GM21447 (cell line): ENCODE data around the gene PTMS.
A peak's percentile ranks its signal among the peaks of the same experiment; 100 is the strongest.

ENCODE experiments used
- ATAC-seq: cut with Tn5 transposase; IDR thresholded peaks from one replicate; pipeline ENCODE4 v1.9.1; 2021; ENCODE audit not compliant: unreplicated experiment

Gene PTMS

DNA sequence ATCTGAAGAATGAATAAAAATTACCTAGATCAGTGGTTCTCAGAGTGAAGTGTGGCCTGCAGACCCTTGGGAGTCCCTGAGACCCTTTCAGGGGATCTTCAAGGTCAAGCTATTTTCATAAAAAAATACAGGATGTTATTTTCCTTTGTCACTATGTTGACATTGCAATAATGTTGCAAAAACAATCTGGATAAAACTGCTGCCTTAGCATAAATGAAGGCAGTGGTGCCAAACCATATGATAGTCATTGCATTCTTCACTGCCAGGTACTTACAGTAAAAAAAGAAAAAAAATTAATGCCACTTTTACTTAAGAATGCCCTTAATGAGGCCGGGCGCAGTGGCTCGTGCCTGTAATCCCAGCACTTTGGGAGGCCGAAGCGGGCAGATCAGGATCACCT lies 21.1 kb downstream of the PTMS start:
- ATAC-seq, result no peak

DNA sequence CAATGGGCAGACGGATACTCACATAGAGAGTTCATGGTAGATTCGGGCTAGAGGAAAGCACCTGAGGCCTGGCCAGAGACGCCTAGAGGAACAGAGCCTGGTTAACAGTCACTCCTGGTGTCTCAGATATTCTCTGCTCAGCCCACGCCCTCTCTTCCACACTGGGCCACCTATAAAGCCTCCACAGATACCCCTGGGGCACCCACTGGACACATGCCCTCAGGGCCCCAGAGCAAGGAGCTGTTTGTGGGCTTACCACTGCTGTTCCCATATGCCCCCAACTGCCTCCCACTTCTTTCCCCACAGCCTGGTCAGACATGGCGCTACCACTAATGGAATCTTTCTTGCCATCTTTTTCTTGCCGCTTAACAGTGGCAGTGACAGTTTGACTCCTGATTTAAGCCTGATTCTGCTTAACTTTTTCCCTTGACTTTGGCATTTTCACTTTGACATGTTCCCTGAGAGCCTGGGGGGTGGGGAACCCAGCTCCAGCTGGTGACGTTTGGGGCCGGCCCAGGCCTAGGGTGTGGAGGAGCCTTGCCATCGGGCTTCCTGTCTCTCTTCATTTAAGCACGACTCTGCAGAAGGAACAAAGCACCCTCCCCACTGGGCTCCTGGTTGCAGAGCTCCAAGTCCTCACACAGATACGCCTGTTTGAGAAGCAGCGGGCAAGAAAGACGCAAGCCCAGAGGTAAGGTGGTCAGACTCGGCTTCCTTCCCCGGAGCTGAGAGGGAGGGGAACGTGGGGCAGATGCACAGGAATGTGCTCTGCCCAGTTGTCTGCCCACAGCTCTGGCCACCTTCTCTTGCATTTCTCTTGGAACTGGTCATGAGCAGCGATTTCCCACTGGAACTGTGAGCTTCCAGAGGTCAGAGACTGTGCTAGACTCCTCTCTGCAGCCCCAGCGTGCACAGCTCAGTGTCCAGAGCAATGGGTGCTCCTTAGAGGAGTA lies 23.1 kb downstream of the PTMS start, which contains the start of gene CD4:
Gene CD4 (plus strand): TSS at position 557 of the 953 bp plus-strand sequence. CDS start 10,611 bp downstream, outside the sequence.
- no peak for ATAC-seq

GRCh38 chr12:6790496-6791150 lies 24.5 kb downstream of the PTMS start:
- no peak for ATAC-seq

DNA sequence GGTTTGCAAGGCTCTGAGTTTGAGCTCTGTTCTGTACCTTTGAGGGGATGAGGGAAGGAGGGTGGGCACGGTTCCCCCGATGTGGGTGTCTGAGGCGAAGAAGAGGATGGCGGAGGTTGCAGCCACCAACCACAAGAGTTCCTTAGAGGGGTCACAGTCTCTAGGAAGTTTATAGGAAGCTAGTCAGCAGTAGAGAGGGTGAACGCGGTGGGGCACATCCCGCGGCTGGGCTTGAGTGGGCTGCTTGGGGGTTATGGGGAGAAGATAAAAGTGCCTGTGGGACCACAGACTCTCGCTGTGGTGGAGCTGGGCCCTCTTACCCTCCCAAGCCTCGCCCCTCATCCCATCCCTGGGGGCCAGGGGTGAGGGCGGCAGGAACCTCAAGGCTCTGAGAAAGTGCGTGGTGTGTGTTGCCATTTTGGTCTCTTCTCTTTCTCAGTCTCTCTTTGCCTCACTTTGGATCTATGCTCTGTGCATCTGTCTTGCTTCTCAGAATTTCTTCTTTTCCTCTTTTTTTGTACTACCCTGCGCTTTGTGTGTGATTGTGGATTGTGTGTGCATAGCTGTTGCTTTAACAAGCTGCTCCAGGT lies 25.9 kb downstream of the PTMS start:
- ATAC-seq, result no peak

DNA sequence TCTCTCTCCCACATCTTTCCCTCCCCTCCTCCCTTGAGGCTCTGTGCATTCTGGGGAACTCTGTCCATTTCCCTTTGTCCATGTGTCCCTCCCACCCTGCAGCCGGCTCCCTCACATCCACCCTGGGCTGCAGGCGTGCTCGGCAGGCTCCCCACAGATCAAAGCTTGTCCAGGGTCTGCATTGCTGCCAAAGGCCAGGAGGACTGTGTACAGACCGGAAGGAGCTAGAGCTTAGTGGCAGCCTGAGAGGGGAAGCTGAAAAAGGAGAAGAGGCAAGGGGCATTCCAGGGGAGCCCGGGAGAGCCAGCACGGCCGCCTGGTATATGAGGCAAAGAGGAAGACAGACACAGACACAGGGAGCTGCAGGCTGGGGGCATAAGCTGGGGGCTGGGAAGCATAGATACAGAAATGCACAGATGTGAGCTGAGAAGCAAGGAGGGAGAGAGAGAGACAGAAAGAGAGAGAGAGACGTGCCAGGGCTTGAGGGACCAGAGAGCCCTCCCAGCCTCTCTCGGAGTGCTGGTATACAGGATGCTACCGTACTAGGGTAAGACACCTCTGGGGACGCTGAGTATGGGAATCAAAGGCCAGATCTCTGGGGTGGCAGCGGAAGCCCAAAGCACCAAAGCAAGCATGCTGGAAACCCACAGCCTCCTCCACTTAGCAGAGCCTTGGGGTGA lies 26.5 kb downstream of the PTMS start:
- ATAC-seq, result peak; percentile 57

- no peak for ATAC-seq
These were observed 28.9 kb downstream of the PTMS start for GRCh38 chr12:6795088-6795487.

DNA sequence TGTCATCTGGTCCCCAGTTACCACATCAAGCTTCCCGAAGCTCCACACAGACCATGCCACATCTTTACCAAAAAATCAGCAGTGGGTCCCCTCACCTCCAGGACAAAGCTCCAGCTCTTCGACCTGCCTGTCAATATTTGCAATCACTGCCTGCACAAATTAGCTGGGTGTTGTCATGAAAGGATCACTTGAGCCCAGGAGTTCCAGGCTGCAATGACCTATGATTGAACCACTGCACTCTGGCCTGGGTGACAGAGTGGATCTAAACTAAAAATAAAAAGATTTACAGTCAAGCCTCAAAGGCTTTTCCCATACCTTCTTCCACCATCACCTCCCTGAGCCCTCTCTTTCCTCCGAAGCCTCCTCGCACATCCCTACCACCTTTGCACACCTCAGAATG lies 30.4 kb downstream of the PTMS start:
- ATAC-seq, result no peak

- no peak for ATAC-seq
These were observed 33.0 kb downstream of the PTMS start for GRCh38 chr12:6799147-6799546.

DNA sequence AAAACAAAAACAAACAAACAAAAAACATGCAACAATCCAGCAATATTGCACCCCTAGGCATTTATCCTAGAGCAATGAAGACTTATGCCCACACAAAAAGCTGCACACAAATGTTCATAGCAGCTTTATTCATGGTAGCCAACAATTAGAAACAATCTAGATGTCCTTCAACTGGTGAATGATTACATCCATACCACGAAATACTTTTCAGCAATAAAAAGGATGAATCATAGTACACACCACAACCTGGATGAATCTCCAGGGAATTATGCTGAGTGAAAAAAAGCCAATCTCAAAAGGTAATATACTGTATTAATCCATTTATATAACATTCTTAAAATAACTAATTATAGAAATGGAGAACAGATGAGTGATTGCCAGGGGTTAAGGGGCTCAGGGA lies 41.0 kb downstream of the PTMS start:
- ATAC-seq, result no peak

- no peak for ATAC-seq
These were observed 42.9 kb downstream of the PTMS start for GRCh38 chr12:6809056-6809455.

DNA sequence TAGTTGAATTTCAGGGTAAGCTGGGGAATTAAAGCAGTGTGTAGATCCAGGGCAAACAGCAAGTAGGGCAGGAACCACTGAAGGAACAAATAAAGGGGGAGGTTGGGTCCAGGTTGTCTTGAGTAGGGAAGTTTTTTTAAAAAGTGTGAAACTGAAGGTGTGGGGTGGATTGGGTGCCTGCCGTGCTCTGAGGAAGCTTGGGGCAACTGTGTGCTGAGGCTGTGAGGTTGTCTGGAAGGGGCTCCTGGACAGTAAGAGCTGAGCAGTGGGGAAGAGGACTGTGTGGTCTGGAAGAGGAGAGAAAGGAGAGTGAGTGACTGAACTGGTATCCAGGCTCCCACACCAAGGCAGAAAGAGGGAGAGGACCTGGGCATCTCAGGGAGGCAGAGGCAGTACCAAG lies 44.6 kb downstream of the PTMS start:
- ATAC-seq, result no peak

DNA sequence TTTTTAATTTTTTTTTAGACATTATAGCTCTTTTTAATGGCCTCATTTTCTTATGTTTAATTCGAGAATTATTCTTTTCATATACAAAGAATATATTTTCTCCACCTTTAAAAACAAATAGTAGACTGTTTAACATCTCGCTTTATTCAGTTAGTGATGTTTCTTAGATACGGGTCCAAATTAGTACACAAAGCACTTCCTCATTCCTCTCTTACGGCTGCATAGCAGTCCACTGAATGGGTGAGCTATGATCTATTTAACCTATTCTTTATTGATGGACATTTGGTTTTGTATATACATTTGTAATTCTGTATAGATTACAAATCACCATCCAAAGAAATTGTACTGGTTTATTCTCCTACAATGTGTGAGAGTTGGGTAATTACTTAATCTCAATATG lies 47.2 kb downstream of the PTMS start:
- no peak for ATAC-seq

GRCh38 chr12:6816598-6816997 lies 50.4 kb downstream of the PTMS start:
- no peak for ATAC-seq

GRCh38 chr12:6817098-6817497 lies 50.9 kb downstream of the PTMS start:
- ATAC-seq, result no peak

GRCh38 chr12:6817662-6818157 lies 51.5 kb downstream of the PTMS start:
- ATAC-seq, result no peak

DNA sequence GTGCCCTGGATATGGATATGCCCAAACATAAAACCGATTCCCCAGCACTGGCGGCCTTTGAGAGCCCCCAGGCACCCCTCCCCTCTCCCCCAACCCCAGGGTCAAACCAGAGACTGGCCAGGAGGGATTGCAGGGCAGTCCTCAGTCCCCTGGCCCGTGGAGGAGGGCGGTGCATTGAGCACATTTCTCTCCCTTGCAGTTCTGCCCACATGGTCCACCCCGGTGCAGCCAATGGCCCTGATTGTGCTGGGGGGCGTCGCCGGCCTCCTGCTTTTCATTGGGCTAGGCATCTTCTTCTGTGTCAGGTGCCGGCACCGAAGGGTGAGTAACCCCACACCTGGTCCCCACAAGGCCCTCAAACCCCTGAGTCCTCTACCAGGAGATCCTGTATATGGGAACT lies 52.1 kb downstream of the PTMS start:
- no peak for ATAC-seq

GRCh38 chr12:6818645-6819044 lies 52.5 kb downstream of the PTMS start:
- no peak for ATAC-seq

- ATAC-seq, result no peak
These were observed 53.2 kb downstream of the PTMS start for GRCh38 chr12:6819106-6820030.

GRCh38 chr12:6820166-6820565 lies 54.0 kb downstream of the PTMS start:
- no peak for ATAC-seq
